Fibroblast of the aortic adventitia (primary cell): ENCODE data around the gene GRB10. TPM values are rescaled to one million over a fixed set of nuclear protein-coding genes. Genes with fewer than 3 reads are reported as not detected.
"Not testable (repeated sequence)": the region's sequence is repeated elsewhere in the genome, so short reads cannot be mapped to it uniquely, and the experiment has no call there.

Source experiments
- DNase-seq: peaks from one replicate; pipeline ENCODE4 v3.0.0-alpha.2; 2010; ENCODE audit warnings: low read depth
- H3K4me3 ChIP-seq: 2 replicates; pipeline ENCODE4 v1.5.1; 2011; ENCODE audit warnings: low read depth, mild to moderate bottlenecking, control low read depth, low read length, moderate library complexity
- CTCF ChIP-seq: IDR thresholded peaks from 2 replicates; pipeline ENCODE4 v1.5.1; 2011; ENCODE audit warnings: mild to moderate bottlenecking, low read length, control low read depth, inconsistent platforms; ENCODE audit not compliant: insufficient read depth
- total RNA-seq: library from RNA; depleted of rRNA; stranded (reverse); fragments of >200 nt; gene quantifications from 2 replicates; pipeline ENCODE4 v1.2.3, GENCODE V29; 2012; ENCODE audit warnings: low replicate concordance

The GRB10 gene
- total RNA-seq, 1 donor: 39.1 TPM

DNA sequence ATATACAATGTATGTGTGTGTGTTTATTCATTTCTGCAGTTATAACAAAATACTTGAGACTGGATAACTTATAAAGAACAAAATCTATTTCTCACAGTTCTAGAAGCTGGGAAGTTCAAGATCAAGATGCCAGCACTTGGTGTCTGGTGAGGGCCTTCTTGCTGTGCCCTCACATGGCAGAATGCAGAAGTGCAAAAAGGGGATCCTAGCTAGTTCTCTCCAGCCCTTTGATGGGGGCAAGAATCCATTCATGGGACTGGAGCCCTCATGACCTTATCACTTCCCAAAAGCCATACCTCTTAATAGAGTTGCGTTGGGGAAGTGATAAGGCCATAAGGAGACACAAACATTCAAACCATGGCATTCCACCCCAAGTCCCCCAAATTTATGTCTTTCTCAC is 8.4 kb downstream of the GRB10 start:
- TF ChIP-seq CTCF: peak; percentile 24
- H3K4me3 ChIP-seq: no peak overlapping the region
- no peak for DNase-seq

GRCh38 chr7:50773071-50773470 is 9.6 kb downstream of the GRB10 start:
- DNase-seq, H3K4me3 ChIP-seq: not testable (repeated sequence)

DNA sequence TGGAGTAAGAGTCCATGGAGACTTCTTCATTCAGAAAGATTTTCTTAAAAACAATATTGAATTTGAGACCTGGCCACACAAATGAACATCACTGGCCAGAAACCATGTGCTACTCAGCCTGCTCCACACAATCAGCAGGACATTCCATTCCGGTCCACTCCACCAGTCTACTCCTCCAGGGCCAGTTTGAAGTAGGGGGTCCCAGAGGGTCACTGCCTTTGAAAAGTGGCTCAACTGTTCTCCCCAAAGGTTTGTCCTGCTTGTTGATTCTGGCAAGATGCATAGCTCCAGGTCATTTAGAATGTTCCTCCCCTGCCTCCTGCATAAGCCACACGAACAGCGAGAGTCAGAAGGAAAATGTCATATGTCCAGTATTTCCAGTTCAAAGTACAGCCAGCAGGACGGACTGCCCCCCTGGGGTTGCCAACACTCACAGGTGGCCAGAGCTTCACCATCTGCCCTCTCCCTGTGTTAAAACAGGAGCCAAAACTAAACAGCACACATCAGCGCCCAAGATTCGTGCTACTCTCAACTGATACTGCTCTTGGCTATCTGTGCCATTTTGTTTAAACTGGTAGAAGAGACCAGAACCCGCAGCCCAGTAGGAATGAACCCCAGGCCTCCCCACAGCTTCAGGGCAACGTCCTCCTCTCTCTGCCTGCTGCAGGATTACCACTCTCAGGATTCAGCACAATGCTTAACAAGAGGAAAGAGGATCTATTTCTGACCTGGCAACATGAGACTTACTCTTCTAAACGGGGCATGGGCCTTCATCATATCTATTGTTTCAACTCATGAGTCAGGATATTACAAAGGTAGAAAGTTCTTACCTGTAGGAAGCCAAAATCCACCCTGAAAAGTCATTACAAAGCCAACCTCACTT is 11.3 kb downstream of the GRB10 start:
- DNase-seq: no peak
- no peak overlapping the region for H3K4me3 ChIP-seq
- TF ChIP-seq CTCF: no peak

DNA sequence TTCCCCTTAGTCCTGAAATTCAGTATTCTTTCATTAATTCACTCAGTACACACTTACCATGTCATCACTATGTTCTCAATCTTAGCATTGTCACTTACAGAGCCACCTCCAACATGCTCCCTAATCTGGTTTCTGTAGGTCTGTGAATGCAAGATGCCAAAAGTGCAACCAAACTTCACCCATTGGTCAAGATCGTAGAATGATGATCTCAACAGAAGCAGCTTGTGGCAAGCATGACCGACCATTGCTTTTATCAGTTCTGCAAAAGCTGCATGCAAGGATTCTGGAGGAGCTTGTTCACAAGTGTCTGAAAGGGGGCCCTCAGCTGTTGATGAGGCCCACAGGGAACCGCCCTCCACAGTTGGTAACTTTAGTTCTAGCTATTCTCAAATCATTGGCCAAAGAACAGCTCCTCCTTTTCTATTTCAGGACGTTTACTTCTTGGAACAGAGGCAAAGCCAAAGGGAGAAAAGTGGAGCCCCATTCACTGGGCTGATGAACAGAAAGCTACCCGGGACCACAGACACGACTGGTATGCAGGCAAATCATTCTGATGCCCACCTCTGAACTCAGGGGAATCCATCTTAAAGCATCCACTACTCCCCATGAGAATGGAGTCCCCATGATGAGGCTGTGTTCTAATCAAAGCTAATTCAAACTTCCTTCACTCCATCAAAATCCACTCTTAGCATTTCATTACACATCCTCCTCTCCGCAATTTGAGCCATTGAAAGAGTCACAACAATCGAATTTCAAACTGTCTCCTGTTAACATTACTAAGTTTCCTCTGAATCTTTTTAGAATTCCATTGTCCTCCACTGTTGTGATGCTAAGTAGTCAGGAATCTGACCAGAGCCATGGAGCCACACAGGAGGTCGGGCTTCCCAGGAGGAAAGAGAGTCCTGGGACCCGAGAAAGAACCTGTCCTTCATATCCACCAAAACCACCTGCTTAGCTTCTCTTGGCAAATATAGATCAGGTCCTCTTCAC is 13.9 kb downstream of the GRB10 start:
- no peak overlapping the region for H3K4me3 ChIP-seq
- TF ChIP-seq CTCF: no peak
- DNase-seq: no peak

GRCh38 chr7:50766849-50767207 is 15.9 kb downstream of the GRB10 start:
- H3K4me3 ChIP-seq: no peak overlapping the region
- no peak for TF ChIP-seq CTCF
- DNase-seq: no peak

DNA sequence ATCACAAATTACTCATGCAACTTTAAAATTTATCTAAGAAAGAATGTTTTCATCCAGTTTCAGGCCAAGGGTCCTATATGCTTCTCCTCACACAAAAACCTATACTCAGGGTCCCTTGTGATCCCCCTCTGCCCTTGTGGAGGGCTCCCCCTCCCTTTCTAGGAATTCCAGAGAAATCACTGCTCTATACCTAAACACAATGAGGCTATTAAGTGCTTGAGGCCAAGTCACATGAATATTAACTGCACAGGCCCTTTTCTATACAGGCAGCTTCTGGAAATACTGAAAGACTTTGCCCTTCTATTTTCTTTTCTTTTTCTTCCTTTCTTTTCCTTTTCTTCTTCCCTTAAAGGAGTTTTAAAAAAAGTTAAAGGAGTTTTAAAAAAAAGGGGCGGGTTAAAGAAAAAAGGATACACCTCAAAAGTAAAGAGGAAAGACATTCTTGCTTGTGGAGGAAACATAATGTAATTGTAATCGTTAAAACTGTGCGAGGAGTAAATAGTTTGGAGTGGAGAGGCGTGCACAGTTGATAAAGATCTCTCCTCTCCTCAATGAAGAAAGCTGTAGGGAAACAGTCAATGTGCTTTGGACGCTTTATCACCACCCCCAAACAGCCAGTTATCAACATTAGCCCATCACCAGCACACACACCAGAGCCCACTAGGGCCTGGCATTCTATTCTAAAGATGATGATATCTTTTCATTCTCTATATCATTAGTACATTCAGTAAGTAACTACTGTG is 16.4 kb downstream of the GRB10 start:
- H3K4me3 ChIP-seq: no peak overlapping the region
- DNase-seq: no peak
- no peak for TF ChIP-seq CTCF
